ENCODE results near the gene DUSP28. TPM values are rescaled to one million over a fixed set of nuclear protein-coding genes. Genes with fewer than 3 reads are reported as not detected.
A peak's percentile ranks its signal among the peaks of the same experiment; 100 is the strongest.

Gene DUSP28
- total RNA-seq, 1 donor: 4.7 TPM

- peak; percentile 65 for DNase-seq (ENCODE audit: insufficient read length, low spot score, missing footprints)
- no peaks in the 10 kb centered on the region for H3K27me3 ChIP-seq (ENCODE audit: insufficient read depth, low read length)
- H3K9me3 ChIP-seq (ENCODE audit: low read depth, low read length): no peaks in the 10 kb centered on the region
- H3K27ac ChIP-seq (ENCODE audit: low read depth, low read length): no peak overlapping the region
- no peaks in the 10 kb centered on the region for H3K36me3 ChIP-seq (ENCODE audit: insufficient read depth, low read length)
- no peak overlapping the region for H3K4me3 ChIP-seq (ENCODE audit: insufficient read depth, low read length)
- H4K20me1 ChIP-seq (ENCODE audit: insufficient read depth, low read length): peaks cover 4% of the 10 kb centered on the region
- TF ChIP-seq, protein P1, sequence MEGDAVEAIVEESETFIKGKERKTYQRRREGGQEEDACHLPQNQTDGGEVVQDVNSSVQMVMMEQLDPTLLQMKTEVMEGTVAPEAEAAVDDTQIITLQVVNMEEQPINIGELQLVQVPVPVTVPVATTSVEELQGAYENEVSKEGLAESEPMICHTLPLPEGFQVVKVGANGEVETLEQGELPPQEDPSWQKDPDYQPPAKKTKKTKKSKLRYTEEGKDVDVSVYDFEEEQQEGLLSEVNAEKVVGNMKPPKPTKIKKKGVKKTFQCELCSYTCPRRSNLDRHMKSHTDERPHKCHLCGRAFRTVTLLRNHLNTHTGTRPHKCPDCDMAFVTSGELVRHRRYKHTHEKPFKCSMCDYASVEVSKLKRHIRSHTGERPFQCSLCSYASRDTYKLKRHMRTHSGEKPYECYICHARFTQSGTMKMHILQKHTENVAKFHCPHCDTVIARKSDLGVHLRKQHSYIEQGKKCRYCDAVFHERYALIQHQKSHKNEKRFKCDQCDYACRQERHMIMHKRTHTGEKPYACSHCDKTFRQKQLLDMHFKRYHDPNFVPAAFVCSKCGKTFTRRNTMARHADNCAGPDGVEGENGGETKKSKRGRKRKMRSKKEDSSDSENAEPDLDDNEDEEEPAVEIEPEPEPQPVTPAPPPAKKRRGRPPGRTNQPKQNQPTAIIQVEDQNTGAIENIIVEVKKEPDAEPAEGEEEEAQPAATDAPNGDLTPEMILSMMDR (IDR thresholded peaks at IDR 0.05; ENCODE audit: extremely low read depth, low read depth, low read length): no peak
- H3K79me2 ChIP-seq (ENCODE audit: insufficient read depth, low read length): no peaks in the 10 kb centered on the region
- H2AFZ ChIP-seq (ENCODE audit: low read length): no peak overlapping the region
- no peak overlapping the region for H3K4me2 ChIP-seq (ENCODE audit: insufficient read depth, low read length)
- H3K4me1 ChIP-seq (ENCODE audit: insufficient read depth, low read length): no peaks in the 10 kb centered on the region
Observed at GRCh38 chr2:240603081-240603835, 43.1 kb downstream of the DUSP28 start.

DNA sequence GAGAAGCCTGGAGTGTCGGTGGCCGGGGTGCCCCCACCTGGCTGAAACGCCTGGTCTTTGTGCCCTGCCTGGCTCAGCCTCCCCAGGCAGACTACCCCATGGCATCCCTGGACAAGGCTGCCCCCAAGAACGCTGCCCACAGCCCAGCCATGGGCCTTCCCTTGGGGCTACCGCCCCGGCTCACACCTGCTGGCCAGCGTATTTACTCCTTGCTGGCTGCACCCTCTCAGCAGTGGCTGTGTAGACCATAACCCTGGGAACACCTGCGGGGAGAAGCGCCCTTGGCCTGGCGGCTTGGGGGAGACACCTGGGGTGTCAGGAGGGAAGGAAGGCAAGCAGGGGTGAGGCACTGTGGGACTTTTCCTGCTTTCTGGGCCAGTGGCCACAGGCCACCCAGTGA, 43.7 kb downstream of the DUSP28 start:
- Histone ChIP-seq H3K4me3 (ENCODE audit: insufficient read depth, low read length) (no peak overlapping the region), H2AFZ (ENCODE audit: low read length) (no peak overlapping the region), H3K9me3 (ENCODE audit: low read depth, low read length) (no peaks in the 10 kb centered on the region), H3K27me3 (ENCODE audit: insufficient read depth, low read length) (no peaks in the 10 kb centered on the region), H3K36me3 (ENCODE audit: insufficient read depth, low read length) (no peaks in the 10 kb centered on the region), H3K79me2 (ENCODE audit: insufficient read depth, low read length) (no peaks in the 10 kb centered on the region), H4K20me1 (ENCODE audit: insufficient read depth, low read length) (peaks cover 4% of the 10 kb centered on the region), H3K4me2 (ENCODE audit: insufficient read depth, low read length) (no peak overlapping the region), H3K4me1 (ENCODE audit: insufficient read depth, low read length) (no peaks in the 10 kb centered on the region), H3K27ac (ENCODE audit: low read depth, low read length) (no peak overlapping the region)
- peak; percentile 73 for DNase-seq (ENCODE audit: insufficient read length, low spot score, missing footprints)
- TF ChIP-seq, protein P1 (IDR thresholded peaks at IDR 0.05; ENCODE audit: extremely low read depth, low read depth, low read length): no peak

DNA sequence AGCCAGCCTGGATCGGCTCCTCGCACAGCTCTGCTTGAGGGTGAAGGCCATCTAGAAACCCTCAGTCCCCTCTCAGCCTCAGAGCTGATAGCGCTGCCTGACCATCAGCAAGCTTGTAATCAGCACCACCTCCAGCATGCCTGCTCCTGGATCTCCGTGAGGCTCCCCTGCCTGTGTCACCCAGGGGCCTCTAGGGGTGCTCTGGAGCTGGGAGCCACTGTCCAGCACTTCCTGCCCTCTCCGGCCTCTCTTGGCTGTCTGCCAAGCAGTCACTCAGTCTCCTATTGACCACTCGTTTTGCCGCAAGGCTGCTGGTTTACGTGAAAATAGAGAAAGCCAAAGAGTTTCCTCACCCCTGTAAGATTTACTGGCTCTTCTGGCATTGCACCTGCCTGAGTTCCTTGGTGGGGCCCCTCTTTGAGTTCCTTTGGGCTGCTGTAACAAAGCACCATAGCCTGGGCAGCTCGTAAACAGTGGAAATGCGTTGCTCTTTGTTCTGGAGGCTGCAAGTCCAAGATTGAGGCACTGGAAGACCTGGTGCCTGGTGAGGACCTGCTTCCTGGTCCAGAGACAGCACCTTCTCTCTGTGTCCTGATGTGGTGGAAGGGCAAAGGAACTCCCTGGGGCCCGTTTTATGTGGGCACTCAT, 44.3 kb downstream of the DUSP28 start:
- no peak overlapping the region for H3K4me3 ChIP-seq (ENCODE audit: insufficient read depth, low read length)
- H3K79me2 ChIP-seq (ENCODE audit: insufficient read depth, low read length): no peaks in the 10 kb centered on the region
- TF ChIP-seq, protein P1 (IDR thresholded peaks at IDR 0.05; ENCODE audit: extremely low read depth, low read depth, low read length): peak; percentile 68
- H3K27me3 ChIP-seq (ENCODE audit: insufficient read depth, low read length): no peaks in the 10 kb centered on the region
- no peaks in the 10 kb centered on the region for H3K36me3 ChIP-seq (ENCODE audit: insufficient read depth, low read length)
- H3K4me1 ChIP-seq (ENCODE audit: insufficient read depth, low read length): no peaks in the 10 kb centered on the region
- no peaks in the 10 kb centered on the region for H3K9me3 ChIP-seq (ENCODE audit: low read depth, low read length)
- peak; percentile 100 for DNase-seq (ENCODE audit: insufficient read length, low spot score, missing footprints)
- H2AFZ ChIP-seq (ENCODE audit: low read length): no peak overlapping the region
- peaks cover 4% of the 10 kb centered on the region for H4K20me1 ChIP-seq (ENCODE audit: insufficient read depth, low read length)
- H3K4me2 ChIP-seq (ENCODE audit: insufficient read depth, low read length): peak overlapping the region; percentile 21
- no peak overlapping the region for H3K27ac ChIP-seq (ENCODE audit: low read depth, low read length)
